NB4 (cell line): Measurements from ENCODE around the gene TRMT44.
A peak's percentile ranks its signal among the peaks of the same experiment; 100 is the strongest.

ENCODE experiments used
- DNase-seq: peaks from one replicate; pipeline ENCODE4 v3.0.0; 2010; ENCODE audit warnings: low read depth
- H3K4me3 ChIP-seq: one replicate; pipeline ENCODE4 v1.5.1; 2011; ENCODE audit warnings: mild to moderate bottlenecking, low read depth, low read length, moderate library complexity
- MYC ChIP-seq: IDR thresholded peaks from 2 replicates; pipeline ENCODE4 v1.6.1; 2011; ENCODE audit warnings: low read depth, low read length
- POLR2A ChIP-seq: IDR thresholded peaks from 2 replicates; pipeline ENCODE4 v1.6.1; 2011; ENCODE audit warnings: mild to moderate bottlenecking; ENCODE audit not compliant: insufficient read length; ENCODE audit errors: extremely low read depth
- TF ChIP-seq, protein P1 (sequence below): IDR thresholded peaks from 2 replicates; pipeline ENCODE4 v1.6.1; 2011; ENCODE audit warnings: low read depth, low read length
- TF ChIP-seq, protein P2 (sequence below): IDR thresholded peaks from one replicate; pipeline ENCODE4 v1.5.1; 2012; ENCODE audit warnings: low read depth, low read length

TRMT44 gene, protein sequence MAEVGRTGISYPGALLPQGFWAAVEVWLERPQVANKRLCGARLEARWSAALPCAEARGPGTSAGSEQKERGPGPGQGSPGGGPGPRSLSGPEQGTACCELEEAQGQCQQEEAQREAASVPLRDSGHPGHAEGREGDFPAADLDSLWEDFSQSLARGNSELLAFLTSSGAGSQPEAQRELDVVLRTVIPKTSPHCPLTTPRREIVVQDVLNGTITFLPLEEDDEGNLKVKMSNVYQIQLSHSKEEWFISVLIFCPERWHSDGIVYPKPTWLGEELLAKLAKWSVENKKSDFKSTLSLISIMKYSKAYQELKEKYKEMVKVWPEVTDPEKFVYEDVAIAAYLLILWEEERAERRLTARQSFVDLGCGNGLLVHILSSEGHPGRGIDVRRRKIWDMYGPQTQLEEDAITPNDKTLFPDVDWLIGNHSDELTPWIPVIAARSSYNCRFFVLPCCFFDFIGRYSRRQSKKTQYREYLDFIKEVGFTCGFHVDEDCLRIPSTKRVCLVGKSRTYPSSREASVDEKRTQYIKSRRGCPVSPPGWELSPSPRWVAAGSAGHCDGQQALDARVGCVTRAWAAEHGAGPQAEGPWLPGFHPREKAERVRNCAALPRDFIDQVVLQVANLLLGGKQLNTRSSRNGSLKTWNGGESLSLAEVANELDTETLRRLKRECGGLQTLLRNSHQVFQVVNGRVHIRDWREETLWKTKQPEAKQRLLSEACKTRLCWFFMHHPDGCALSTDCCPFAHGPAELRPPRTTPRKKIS

DNA sequence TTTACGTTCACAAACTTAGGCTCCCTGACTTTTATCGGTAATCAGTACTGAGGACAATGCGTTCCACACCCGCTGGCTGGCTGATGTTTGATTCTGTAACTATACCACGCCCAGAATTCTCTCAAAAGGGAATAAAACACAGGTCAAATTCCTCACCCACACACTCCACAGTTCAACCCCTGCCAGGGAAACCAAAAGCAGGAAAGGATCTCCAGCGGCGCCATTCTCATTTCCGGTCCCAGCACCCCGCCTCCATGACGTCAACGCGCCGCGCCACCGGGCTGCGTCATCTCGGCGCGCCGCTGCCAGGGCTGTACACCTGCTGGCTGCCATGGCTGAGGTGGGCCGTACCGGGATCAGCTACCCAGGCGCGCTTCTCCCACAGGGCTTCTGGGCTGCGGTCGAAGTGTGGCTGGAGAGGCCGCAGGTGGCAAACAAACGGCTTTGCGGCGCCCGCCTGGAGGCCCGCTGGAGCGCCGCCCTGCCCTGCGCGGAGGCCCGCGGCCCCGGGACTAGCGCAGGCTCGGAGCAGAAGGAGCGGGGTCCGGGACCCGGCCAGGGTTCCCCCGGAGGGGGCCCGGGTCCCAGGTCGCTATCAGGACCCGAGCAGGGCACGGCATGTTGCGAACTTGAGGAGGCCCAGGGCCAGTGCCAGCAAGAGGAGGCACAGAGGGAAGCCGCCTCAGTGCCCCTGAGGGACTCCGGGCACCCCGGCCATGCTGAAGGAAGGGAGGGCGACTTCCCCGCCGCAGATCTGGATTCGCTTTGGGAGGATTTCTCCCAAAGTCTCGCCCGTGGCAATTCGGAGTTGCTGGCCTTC lies at the start of gene TRMT44, which contains the start of gene ACOX3:
Gene TRMT44, plus strand, starts transcription at position 286 of the 820 bp plus-strand sequence. Its CDS starts 46 bp downstream, at position 332.
Gene ACOX3, minus strand, starts transcription at position 232 of the 820 bp plus-strand sequence. CDS start 24,202 bp downstream, outside the sequence.
- TF ChIP-seq, protein P1, sequence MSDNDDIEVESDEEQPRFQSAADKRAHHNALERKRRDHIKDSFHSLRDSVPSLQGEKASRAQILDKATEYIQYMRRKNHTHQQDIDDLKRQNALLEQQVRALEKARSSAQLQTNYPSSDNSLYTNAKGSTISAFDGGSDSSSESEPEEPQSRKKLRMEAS, result peak; percentile 89
- TF ChIP-seq, protein P2, sequence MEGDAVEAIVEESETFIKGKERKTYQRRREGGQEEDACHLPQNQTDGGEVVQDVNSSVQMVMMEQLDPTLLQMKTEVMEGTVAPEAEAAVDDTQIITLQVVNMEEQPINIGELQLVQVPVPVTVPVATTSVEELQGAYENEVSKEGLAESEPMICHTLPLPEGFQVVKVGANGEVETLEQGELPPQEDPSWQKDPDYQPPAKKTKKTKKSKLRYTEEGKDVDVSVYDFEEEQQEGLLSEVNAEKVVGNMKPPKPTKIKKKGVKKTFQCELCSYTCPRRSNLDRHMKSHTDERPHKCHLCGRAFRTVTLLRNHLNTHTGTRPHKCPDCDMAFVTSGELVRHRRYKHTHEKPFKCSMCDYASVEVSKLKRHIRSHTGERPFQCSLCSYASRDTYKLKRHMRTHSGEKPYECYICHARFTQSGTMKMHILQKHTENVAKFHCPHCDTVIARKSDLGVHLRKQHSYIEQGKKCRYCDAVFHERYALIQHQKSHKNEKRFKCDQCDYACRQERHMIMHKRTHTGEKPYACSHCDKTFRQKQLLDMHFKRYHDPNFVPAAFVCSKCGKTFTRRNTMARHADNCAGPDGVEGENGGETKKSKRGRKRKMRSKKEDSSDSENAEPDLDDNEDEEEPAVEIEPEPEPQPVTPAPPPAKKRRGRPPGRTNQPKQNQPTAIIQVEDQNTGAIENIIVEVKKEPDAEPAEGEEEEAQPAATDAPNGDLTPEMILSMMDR, result no peak
- TF ChIP-seq POLR2A (peak; percentile 82), MYC (peak; percentile 92)
- peak within 1 kb of the TSS; percentile 100 for H3K4me3 ChIP-seq
- peak; percentile 95 for DNase-seq

DNA sequence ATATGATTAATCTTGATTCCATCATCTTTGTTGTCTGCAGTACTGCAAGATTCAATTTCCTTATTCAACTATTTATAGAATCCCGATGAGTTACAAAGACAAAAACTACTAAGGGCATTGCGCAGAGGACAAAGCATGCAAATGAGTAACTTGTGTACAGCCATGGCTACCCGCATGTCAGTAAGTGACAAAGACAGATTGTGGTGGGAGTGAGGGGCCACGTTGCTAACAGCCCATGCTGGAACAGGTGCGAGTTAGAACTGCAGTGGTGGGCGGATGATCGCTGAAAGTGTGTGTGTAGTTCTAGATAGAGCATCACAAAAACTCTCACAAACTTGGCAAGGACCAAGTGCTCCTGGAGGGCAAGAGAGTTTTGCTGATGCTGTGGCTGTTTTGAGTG lies 49.5 kb upstream of the TRMT44 start:
- no peak for TF ChIP-seq MYC
- TF ChIP-seq, protein P2, result no peak
- TF ChIP-seq POLR2A, result no peak
- TF ChIP-seq, protein P1, result no peak
- H3K4me3 ChIP-seq, result no peak overlapping the region
- DNase-seq, result no peak

DNA sequence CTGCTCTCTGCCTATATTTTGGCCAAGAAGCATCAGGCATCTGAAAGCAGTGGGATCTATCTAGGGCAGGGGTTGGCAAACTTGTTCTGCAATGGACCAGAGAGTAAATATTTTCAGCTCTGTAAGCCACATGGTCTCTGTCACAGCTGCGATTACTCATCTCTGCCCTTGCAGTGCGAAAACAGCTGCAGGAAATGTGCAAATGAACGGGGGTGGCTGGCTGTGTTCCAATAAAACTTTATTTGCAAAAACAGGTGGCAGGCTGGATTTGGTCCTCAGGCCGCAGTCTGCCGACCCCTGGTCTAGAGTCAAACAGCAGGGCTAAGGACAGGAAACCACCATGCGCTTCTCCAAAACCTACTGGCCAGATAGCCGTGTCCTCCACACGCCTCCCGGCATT lies 48.6 kb upstream of the TRMT44 start:
- TF ChIP-seq POLR2A, result no peak
- TF ChIP-seq, protein P1, result peak; percentile 80
- no peak; the same call in 1 of the 2 replicates for TF ChIP-seq MYC
- TF ChIP-seq, protein P2, result no peak
- peak; percentile 50 for DNase-seq

DNA sequence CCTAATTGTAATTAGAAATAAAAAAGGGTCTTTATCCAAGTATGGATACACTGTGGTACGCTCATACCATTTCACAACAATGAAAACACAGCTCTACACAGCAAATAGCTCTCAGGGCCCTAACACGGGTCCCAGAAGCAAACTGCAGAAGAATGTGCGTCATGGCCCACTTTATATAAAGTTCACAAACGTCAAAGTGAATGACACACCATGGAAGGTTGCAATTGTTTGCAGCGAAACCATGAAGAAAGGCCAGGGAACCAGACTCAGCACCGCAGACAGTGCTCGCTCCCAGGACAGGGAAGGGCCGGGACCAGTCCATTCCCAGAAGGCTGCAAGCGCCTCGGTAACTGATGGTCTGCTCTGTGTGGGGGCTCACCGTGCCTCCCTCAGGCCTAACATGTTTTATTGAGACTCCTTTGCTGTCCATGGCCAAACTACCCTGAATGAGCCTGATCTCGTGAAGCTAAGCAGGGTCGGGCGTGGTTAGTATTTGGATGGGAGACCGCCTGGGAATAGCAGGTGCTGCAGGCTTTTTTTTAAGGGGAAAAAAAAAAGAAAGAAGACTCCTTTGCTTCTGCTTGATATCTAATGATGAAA lies 47.9 kb upstream of the TRMT44 start:
- peak; percentile 47 for DNase-seq
- no peak overlapping the region for H3K4me3 ChIP-seq
- TF ChIP-seq, protein P1, result no peak
- TF ChIP-seq, protein P2, result no peak
- TF ChIP-seq MYC, result no peak
- no peak for TF ChIP-seq POLR2A

More for the DNA sequence above, 48.6 kb upstream of the TRMT44 start:
- H3K4me3 ChIP-seq, result no peak overlapping the region
